CD4-positive, alpha-beta T cell treated with Interleukin-17A for 1 hour (primary cell): Measurements from ENCODE around the gene EIPR1.

Experiments
- DNase-seq: peaks from one replicate; pipeline ENCODE4 v3.0.0-alpha.2; 2020

EIPR1 gene

DNA sequence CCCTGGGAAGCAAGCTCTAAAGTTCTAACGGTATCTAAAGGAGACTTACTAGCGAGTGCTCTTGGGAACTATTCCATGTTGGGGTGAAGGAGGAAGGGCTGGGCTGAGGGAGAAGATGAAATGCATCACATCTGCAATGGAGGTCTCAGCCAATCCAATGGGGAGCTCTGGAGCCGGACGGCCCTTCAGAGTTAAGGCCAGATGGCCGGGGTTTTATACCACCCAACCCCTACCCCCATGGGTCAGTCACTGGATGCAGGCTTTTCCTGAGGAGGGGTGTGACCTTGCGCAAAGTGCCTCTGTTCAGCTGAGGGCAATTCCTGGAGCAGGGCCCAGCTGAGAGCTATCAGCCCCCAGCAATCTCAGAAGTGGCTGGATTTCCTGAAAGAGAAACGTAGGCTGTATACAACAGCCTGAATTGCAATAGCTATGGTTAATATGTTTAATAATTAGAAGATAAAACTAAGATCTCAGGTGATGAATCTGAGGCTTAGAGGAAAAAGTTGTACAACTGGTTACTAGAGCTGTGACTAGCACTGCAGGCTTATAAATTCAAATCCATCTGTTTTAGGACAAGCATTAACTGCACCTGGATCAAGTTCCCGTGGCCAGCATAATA, 21.6 kb downstream of the EIPR1 start:
- no peak for DNase-seq

DNA sequence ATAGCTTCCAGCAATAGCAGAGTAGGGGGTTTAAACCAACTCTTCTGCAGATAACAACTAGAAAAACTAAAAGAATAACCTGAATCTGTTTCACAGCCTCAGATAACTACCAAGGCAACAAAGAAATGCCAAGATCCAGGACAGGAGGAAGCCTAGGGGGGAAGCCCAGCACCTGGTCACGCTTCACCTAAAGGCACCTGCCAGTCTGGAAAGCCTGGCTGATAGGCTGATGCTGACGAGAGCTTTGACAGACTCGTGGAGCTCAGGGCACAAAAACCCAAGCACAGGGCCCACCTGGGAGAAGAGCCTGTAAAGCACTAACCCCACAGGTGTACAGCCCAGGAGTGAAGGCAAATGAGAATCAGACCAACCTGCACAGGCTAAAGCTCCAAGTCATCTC, 22.6 kb downstream of the EIPR1 start:
- no peak for DNase-seq

DNA sequence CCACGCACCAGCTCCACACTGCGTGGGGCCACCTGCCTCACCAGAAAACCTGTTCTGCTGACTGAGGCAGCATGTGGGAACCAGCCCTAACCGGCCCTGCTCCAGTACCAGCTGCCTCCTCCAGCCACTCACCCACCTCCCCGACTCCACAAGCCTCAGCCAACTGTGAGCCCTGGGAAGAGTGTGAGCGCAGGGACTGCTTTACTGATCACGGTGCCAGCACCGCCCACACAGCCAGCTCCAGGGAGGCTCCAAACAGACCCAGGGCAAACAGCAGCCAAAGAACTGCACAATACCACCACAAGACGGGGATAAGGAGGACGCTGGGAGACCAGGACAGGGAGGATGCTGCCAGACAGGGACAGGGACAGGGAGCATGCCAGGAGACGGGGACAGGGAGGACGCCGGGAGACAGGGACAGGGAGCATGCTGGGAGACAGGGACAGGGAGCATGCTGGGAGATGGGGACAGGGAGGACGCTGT, 28.4 kb downstream of the EIPR1 start:
- no peak for DNase-seq

DNA sequence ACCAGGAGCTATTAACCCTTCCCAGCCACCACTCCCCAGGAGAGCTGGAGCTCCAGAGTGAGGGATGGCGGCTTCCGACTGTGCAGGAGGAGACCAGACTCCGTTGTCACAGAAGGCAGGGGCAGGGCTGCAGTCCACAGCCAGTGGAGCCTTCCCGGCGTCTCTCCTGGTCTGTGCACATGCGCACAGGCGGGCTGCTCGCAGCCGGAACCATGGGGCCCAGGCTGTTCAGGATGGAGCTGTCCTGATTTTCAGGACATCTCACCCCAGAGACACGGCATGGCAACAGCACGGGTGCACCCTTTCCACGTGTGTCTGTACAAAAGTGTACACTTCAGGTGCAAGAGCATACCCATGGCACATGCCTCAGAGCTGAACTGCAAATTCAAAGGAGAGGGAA, 28.9 kb downstream of the EIPR1 start:
- no peak for DNase-seq

DNA sequence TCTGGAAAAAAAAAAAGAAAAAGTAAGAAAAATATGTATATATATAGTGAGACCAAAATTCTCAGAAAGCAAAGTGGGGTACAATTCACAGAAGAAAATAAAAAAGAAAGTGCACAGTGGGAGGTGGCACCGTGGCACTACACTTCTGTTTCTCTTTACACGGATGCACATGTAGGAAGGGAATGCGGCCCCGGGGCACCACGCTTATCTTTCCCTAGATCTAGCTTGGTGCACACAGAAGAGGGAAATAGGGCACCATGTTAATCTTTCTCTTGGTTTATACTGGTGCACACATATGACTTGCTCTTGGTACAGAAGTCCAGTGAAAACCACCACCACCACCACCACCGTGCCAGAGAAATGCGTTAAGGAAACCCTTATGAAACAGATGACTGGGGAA, 32.0 kb downstream of the EIPR1 start:
- no peak for DNase-seq

DNA sequence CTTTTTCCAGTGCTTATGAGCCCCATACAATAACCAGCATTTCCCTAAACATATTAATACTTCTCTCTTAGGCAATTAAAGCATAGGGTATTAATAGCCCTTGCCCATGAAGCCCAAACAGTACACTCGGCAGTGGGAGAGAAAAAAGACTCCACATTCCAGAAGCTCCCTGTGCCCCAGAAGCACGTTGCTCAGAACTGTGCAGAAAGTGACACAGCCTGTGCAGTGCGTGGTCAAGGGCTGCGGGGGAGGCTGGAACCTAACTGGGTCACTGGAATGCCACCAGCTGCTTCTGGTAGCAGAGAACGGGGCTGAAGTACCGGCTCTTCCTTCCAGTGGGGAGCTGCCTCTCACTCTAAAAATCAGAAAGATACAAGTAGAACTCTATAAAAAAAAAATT, 32.7 kb downstream of the EIPR1 start:
- no peak for DNase-seq

DNA sequence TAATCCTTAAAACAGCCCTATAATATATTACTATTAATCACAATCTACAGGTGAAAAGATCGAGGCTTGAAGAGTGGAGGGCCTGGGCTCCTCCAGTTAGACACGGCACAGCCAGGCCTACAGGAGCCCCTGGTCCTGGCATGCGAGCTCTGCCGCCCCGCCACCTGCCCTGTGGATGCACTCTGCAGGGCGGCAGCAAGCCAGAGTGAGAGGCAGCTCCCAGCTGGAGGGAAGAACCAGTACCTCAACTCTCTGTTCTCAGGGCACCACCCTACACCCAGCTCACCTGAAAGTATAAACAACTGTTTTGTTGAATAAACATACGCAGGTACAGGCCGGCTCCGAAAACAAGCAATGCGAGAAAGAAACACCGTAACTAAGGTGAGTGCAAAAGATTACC, 34.6 kb downstream of the EIPR1 start:
- no peak for DNase-seq

DNA sequence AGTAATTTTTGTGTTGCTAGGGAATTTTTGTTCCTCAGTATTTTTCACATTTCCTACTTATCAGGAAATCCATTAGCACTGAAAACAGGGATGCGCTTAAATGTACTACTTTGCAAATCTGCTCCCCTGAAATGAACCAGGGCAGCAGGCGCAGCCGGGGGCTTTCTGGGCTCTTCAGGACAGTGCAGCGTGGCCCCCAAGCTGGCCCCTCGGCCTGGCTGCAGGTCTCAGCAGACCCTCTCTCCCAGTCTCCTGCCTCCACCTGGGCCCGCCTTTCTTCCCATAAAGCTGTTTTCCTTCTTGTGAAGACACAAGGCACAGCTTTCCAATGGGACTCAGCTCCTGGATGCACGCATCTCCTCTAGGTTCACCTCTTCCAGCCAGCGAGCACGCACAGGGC, 35.3 kb downstream of the EIPR1 start:
- no peak for DNase-seq

DNA sequence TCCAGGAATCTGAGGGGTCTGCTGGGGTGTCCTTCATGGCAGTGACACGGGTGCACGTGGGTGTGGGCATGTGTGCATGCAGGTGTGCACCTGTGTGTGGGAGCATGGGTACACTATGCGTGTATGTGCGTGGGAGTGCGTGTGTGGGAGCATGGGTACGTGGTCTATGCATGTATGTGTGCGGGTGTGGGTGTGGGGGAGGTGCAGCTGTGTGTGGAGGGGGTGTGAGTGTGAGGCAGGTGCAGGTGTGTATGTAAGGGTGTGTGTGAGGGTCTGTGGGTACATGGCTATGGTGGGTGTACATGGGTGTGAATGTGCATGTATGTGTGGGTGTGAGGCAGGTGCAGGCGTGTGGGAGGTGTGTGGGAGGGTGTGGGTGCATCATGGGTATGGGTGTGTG, 36.3 kb downstream of the EIPR1 start:
- no peak for DNase-seq

DNA sequence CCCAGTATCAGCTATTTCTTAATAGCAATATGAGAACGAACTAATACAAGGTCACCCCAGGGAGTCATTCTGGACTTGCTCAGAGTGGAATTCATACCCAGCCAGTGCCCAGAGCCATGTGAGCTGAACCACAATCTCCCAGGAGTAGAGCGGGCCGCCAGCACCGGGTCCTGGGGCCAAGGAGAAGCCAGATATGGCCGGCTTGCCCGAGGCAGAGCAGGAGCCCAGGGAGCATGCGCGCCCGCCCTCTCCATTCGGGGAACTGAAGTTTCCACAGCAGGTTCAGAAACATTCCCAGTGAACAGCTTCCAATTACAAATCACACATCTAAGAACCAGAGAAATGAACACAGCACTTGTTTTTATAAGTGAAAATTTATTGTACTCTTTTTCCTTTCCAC, 37.5 kb downstream of the EIPR1 start:
- no peak for DNase-seq

DNA sequence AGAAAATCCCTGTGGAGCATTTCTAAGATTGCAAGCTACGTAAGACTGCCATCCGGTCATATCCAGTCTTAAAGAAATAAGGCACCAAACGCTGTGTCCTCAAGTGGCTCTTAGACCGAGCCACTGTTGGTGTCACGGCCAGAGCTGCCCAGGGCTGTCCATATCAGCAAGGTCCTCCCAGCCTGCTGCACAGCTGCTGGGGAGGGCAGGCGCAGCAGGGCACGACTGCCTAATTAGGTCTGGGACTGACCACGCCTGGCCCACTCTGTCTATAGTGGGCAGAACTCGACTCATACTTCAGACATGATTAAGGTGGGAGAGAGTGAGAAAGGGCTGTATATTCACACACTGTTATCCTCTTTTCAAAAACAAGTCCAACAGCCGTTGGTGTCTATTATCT, 39.3 kb downstream of the EIPR1 start:
- no peak for DNase-seq

DNA sequence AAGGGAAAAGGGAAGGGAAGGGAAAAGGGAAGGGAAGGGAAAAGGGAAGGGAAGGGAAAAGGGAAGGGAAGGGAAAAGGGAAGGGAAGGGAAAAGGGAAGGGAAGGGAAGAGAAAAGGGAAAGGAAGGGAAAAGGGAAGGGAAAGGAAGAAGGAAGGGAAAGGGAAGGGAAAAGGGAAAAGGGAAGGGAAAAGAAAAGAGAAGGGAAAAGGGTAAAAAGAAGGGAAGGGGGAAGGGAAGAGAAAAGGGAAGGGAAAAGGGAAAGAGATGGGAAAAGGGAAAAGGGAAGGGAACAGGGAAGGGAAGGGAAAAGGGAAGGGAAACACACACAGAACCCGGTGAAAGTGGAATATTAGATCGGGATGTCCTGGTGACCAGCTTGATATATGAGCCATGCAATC, 40.8 kb downstream of the EIPR1 start:
- DNase-seq, result no peak

DNA sequence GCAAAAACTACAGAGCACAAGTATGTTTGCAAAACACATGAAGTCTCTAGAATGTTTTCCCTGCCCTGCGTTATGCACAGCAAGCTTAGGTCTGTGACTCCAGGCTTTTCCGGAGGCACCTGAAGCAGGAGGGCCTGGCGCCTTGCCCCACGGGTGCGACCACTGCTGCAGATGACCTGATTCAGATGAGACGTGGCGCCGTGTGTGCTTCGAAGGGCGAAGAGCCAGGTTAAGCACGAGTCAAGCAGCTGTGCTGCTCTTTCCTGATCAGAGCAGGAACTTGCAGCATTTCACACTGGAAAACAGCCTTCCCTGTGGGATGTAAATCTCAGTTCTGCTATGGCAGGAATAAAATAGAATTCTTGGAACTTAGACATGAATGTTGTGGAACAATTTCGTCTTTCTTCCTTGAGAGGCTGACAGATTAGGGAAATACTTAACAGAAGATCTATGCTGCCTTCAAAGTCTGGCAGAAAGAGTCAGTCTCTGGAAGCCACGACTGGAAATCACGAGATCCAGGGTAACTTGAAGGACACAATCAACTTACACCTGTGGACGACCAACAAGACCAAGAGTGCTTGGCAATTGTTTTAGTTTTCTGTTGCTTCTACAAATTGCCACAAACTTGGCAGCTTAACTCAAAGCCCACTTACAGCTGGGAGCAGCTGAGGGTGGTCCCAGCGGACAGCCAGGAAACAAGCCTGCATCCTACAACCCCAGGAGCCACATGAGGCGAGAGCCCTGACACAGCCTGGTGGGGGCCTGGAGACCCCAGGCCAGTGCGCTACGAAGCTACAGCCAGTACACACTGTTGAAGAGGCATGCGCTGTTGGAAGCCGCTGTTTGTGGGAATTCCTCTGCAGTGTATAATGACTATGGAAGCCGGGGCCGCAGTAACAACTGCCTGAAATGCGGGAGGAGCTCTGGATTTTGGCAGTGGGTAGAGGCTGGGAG, 42.9 kb downstream of the EIPR1 start:
- DNase-seq, result no peak

DNA sequence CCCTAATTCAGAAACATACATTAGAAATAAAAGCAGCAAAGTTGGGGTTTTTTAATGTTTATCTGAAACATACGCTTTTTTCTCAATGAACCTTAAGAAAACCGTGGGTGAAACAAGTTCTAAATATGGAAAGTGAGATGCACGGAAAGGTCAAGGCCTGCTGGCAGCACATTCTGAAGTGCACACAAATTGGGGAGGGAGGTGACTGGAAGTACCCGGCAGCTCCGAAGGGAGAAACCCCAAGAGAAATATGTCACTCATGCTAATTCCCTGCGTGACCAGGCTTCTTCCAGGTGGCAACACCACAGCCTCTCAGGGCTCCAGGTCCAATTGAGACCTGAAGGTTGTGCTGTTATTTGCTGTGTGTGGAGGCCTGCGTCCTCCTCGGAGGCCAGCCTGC, 45.5 kb downstream of the EIPR1 start:
- DNase-seq, result no peak

DNA sequence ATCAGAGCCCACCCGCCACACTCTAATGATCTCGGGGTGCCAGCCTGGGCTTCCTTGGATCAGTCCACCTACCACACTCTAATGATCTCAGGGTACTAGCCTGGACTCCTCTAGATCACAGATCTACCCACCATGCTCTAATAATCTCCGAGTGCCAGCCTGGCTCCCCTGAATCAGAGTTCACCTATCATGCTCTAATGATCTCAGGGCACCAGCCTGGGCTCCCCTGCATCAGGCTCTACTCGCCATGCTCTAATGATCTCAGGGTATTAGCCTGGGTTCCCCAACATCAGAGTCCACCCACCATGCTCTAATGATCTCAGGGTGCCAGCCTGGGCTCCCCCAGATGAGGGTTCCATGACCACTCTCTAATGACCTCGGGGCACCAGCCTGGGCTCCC, 48.1 kb downstream of the EIPR1 start:
- no peak for DNase-seq

DNA sequence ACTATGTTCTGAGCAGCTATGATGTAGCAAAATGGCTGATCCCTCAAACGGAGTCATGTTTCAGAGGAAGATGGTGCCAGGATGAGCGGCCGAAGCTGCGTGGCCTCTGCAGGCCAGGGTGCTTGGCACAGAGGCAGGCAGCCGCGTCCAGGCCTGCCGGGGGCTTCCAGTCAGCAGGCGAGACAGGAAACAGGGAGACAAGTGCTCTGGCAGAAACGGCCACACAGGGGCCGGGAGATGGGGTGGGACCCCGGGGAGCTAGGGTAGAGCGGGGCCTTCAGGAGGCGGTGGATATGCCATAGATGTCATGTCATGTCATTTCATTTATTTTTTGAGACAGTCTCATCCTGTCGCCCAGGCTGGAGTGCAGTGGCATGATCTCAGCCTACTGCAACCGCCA, 50.7 kb downstream of the EIPR1 start:
- no peak for DNase-seq

DNA sequence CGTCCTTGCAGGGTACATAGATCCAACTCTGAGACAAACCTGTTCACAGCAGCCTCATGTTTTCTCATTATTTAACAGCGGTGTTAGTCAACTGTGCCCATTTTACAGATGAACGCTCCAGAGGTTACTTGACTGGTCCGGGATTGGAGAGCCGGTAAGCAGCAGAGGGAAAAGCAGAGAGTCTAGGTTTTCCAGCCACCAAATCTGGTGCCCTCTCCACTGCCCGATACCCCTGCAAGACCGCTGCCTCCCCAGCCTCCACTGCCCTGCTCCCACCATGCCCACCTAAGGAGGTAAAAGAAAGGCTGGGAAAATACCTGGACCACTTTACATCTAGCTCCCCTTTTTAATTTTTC, 51.5 kb downstream of the EIPR1 start:
- DNase-seq, result no peak

DNA sequence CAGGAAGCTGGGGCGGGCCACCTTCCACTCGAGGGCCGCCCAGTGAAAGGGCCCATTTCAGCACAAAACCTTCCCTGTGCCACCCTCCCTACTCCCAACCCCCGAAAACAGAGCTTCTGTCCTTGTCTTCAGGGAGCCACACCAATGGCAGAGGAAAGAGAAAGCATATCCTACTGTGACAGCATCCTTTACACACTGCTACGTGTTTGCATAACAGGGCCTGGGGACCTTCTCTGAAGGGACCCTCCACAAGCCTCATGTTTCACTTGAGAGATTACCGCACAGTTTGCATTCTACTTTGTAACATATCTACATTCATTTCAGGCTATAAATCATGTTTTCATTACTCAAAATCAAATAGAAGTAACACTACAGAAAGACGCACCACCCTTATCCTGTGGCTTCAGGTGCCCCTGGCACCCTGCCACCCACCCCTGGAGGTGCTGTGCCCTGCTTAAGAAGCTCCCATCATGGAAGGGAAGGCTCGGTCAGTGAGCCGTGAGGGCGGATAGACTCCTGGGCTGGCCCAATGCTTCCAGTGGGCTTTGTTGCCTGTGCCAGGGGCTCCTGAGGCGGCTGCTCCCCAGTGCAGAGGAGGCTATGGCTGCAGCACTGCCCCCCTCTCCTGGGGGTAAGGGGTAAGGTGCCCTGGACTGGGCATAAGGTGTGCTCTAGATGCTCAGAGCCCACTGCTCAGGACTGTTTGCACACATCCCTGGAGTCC, 52.0 kb downstream of the EIPR1 start:
- DNase-seq, result no peak

DNA sequence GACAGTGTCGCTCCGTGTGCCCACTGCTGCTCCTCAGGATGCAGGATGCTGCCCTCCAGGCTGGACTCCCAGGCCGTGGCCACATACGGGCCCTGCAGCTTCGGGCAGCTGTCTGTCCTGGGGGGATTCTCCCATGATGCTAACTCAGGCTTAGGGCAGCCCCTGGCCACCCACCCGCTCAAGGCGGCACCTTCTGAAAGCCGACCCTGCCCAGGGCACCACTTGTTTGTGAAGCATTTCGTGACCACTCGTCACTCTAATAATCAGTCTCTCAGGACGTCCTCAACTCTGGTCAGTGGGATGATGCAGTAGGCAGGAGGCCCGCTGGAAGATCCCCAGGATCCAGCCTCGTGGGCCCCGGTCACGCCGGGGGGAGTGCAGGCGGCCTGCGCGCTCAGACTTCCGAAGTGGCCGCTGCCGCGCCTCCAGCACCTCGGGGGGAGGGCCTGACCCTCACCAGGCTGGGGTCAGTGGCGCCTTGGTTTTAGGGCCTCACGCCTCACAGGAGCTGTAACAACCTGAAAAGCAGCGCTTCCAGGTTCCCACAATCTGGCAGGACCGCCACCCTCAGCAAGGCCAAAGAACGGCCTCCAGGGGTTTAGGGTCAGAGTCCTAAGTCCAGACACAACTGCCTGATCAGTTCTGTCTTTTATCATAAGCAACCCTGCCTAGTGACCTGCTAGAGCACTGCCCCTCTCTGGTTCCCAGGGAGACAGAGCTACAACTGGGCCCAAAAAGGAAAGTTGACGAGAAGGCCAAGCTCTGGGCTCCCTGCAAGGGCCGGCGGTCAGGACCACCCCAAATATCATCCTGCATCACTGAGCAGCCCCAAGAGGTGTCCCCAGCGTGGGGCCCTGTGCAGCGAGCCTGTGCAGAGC, 53.0 kb downstream of the EIPR1 start:
- no peak for DNase-seq

DNA sequence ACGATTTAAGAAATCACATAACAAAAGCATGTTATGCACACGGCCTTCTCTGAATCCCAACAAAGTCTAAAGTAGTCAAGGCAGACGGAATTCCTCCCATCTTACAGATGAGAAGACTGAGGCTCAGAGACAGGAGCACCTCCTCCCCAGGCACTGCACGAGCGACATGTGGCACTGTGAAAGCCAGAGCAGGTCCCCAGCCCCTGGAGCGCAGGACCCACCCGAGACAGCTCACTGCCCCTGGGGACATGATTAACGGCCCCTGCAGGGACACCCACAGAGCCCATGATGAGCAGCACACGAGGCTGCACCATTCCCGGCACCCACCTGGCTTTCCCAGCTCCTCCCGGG, 53.6 kb downstream of the EIPR1 start:
- no peak for DNase-seq

DNA sequence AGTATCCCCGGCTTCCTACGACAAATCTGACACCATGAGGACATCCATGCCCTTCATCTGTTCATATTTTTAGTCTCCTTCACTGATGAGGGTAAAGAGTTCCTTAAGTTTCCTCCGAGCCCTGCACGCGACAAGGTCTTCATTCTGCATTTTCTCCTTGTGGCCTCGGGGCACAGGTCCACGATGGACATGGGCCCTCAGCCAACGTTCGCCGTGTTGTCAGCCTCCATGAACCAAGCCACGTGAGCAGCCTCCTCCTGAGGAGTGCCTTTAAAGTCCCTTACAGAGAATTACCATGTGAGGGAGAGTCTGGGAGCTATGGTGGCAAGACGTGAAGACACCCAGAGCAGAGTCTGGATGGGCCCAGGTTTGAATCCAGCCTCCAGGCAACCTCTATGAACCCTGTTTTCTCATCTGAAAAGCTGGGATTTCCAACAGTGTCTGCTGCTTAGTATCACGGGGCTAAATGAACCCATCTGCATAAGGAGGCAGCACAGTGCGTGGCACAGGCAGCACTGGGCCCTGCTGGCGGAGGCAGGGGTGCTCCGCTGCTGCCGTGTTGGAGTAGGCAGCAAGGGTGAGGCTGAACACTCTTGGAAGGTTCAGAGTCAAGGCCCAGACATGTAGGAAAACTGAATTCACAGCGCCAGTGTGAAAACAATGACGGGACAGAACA, 54.1 kb downstream of the EIPR1 start:
- DNase-seq, result no peak

DNA sequence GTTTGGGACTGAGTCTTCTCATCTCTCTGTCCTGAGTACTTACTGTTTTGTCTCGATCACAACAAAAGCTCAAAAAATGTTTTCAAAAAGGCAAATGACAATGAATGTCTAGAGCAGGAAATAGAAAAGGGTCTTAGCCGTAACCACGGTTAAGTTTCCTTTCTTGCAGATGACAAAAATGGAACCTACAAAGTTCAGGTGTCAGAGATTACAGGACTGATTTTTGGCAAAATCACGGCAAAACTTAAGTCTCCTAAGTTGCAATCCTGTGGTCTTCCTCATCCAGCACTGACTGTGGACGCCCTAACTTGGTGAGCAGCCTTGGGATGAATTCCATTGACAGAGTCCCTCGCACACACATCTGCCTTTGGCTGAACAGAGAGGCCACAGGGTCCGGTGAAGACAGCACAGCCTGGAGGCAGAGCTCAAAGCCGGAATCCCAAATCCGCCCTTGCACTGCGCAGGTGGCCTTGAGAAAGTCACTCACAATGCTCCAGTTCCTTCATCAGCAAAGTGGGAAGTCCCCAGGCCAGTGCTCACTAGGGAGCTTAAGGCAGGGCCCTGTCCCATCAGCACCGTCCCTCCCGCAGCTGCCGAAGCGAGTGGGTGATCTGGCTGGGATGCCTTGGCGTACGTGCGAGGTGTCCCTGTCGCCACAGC, 55.2 kb downstream of the EIPR1 start:
- no peak for DNase-seq
